Stimulated activated CD4-positive, alpha-beta T cell treated with anti-CD3 and anti-CD28 coated beads, Interleukin-15, amount 100 ng/mL, for 1 hour (primary cell): Measurements from ENCODE around the gene ELL3.
"Not testable (repeated sequence)": the region's sequence is repeated elsewhere in the genome, so short reads cannot be mapped to it uniquely, and the experiment has no call there.

ENCODE experiments used
- DNase-seq, 2 donors: peaks; one replicate each; pipeline ENCODE4 v3.0.0-alpha.2; 2020; ENCODE audit warnings: low read depth in 1 of 2, low spot score in 1 of 2

Gene ELL3

DNA sequence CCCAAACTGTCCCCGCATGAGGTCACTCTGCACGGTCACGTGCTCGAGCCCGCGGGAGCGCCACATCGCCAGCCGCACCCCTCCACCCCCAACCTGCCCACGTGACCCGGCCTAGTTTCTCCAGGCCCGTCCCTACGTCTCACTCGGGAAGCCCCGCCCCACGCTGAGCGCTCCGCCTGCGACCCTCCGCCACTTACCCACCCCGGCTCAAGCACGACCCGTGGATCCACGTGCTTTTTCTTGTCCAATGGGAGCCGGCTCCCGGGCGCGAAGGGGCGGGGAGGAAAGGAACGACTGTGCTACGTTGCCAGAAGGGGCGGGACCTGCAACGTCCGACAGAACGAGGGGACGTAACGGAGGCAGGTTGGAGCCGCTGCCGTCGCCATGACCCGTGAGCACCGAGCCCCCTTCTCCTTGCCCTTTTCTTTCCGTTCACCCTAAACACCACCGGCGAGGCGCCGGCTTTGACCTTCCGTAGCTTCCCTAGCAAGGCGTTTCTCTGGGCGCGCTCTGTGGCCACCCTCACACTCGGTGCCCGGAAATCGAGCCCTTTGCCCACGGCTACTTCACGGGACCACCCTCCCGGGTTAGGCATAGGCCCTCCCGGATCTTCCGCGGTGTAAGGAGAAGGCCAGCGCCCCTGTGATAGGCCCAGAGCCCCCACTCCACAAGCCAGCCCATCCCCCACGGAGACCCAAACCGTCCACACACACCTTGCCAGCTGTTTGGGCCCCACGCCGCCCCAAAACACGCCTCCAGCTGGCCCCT lies 15.4 kb upstream of the ELL3 start, which contains the start of gene SERF2:
TSS of gene SERF2 (plus strand) at position 328 of the 768 bp plus-strand sequence. CDS start at position 385, 57 bp downstream.
- peak; percentile 99 for DNase-seq

- DNase-seq, result no peak
Measured at GRCh38 chr15:43789409-43789808, 12.6 kb upstream of the ELL3 start.

DNA sequence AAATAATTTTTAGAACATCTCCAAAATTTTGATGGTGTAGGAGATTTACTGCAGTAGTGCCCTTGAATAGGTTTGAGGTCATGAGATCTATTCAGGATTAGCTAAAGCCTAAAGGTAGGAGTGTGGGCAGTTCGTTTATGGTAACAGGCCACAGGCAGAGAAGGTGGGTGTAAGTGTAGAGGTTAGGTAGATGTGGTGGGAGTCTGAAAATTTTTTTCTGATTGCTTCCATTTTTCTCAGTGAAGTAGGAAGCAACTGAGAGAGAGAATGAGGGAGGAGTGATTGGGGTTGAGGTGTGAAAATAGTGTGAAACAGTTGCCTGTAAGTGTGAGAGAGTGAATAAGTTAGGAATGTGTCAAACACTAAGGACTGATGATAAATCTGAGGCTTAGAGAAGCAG lies 2.2 kb upstream of the ELL3 start:
- no peak for DNase-seq

DNA sequence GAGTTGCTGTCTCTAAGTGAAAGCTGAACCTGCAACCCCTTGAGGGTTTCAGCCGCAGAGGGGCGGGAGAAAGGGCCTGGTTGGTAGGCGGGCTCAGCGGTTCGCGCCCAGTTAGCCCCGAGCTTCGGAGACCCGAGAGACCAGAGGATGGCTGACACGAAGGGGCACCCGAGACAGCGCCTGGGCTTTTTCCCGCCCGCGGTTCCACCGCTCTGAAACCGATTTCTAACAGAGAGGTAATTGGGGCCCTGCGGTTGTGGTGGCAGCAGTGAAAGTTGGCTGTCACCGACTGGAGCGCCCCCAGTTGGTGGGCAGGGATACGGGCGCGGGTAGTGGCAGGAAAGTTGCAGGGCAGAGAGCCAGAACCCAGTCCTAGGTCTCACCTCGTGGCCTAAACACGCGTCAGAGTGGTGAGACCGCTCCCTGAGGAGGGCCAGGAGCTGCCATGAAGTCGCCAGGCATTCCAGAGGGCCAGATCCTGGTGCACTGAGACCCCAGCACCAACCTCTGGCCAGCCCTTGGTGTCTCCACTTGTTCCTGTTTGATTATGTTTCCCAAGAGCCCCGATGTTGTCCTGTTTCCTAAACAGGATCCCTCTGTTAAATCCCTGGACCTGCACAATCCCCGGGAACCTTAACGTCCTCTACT lies 625 bp upstream of the ELL3 start:
- peak; percentile 65 to 70 for DNase-seq

DNA sequence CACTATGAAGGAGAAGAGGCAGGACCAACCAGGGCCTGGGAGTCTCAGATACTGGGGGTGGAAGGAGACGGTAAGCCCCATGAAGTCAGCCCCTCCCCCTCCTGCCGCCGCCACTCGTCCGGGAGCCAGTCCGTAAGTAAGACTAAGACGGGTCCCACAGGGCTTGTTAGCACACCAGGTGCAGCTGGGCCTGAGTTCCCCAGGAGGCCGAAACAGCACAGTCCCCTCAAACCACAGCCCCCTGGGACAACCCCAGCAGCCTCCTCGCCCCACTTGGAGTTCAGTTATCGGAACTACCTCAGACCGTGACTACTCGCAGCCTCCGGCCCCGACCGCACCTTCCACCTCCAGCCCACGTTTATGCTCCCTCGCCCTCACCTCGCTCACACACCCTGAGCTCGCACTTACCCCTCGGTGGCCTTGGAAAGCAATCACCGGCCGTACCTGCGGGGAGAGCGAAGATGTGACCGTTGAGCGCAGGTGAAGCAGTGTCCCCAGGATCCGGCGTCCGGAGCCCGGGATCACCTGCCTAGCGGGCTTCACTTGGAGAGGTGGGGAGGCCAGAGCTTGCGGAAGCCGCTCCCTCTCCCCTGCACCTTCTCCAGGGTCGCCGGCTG lies 557 bp downstream of the ELL3 start:
- no peak for DNase-seq

- no peak for DNase-seq
Measured at GRCh38 chr15:43775411-43775965, 1.3 kb downstream of the ELL3 start.

DNA sequence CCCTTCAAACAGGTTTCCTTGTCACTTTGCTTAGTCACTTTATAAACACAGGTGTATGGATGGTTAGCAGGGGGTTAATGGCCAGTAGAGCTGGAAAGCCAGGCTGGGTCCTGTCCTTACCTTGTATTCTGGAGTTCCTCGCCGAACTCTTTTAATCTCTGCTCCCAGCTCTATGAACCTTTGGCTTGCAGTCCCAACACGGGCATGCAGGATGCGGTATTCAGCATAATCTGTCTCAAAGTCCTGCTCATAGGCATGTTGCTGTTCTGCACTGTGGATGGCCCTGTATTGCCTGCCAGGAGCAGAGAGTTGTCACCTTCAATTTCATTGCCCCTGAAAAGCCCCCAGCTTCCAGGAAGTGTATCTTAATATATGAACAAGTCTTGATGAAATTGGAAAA lies 2.7 kb downstream of the ELL3 start:
- no peak for DNase-seq

- DNase-seq, result no peak
Measured at GRCh38 chr15:43772624-43773023, 4.1 kb downstream of the ELL3 start.

- DNase-seq, result no peak
Measured at GRCh38 chr15:43771816-43772215, 5.0 kb downstream of the ELL3 start.

DNA sequence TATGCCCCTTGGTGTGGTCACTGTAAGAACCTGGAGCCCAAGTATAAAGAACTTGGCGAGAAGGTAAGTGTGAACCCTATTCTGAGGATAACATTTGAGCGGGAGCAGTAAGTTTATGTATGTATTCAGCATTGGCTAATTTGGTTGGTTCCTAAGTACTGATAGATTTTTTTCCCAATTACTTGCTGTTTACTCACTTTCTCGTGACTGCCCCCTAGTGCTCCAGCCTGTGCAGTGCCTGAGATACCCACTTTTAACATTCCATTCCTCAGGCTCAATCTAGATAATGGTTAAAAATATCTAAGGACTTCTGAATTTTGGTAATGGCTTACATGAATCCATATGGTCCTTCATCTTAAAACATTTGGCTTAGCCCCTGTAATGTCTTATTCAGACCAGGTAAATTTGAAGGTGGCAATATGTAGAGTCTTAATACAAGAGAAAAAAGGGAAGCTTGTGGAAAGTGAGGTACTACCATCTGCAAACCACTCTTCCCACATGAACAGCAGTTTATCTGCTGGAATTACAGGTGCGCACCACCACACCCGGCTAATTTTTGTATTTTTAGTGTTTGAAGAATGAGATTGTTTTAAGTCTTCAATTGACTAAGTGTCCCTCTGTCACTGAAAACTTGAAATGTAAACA lies 7.1 kb downstream of the ELL3 start:
- DNase-seq, result no peak

DNA sequence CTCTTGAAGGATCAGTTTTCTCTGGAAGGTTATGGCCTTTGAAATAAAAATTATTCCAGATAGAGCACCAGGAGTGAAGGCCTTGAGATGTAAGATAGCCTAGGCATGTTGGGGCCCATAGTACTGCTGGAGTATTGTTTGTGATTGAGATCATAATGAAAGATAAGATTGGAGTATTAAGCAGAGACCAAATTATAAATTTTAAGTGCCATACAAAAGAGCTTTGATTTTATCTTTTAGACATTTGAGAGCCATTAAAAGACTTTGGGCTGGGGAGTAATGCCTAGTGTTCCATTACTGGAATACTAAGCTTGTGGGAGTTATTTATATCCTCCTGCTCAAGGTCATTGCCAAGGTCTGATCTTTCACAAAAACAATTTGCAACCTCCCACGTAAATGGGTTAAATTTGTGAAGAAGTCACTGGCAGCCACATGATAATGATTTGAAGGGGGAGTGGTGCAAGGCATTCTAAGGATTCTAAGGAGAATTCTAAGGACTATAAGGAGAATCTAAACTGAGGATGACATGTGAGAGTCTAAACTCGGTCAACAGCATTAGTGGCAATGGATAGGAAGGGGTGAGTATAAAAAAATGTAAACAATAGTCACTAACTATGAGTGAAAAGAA lies 12.8 kb downstream of the ELL3 start:
- DNase-seq, result no peak

DNA sequence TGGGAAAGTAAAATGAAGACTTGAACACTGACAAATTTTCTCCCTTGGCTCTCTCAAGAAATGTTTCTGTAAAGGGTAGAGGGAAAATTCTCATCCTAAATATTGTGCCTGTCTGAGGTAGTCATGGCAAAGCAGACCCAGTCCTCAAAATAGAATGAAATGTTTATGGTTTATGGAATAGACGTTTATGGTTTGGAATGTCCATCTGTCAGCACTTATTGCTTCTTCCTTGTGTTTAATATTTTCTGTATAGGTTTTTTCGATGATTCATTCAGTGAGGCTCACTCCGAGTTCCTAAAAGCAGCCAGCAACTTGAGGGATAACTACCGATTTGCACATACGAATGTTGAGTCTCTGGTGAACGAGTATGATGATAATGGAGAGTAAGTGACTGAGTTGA lies 13.9 kb downstream of the ELL3 start:
- no peak for DNase-seq

- DNase-seq, result no peak
Measured at GRCh38 chr15:43751885-43752284, 24.9 kb downstream of the ELL3 start.

DNA sequence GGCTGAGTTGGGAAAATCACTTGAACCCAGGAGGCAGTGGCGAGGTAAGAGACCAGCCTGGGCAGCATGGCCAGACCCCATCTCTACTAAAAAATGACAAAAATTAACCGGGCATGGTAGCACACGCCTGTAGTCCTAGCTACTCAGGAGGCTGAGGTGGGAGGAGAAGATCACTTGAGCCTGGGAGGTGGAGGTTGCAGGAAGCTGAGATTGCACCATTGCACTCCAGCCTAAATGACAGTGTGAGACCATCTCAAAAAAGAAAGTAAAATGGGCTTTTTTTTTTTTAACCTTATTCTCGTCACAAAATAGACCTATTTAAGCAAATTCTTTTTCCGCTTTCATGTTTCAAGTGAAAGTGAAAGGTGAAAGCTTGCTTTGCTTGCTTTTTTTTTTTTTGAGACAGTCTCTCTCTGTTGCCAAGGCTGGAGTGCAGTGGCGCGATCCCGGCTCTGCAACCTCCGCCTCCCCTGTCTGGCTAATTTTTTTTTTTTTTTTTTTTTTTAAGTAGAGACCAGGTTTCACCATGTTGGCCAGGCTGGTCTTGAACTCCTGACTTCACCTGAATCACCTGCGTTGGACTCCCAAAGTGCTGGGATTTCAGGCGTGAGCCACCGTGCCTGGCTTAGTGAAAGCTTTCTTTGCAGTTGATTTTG lies 26.9 kb downstream of the ELL3 start:
- DNase-seq, result no peak

DNA sequence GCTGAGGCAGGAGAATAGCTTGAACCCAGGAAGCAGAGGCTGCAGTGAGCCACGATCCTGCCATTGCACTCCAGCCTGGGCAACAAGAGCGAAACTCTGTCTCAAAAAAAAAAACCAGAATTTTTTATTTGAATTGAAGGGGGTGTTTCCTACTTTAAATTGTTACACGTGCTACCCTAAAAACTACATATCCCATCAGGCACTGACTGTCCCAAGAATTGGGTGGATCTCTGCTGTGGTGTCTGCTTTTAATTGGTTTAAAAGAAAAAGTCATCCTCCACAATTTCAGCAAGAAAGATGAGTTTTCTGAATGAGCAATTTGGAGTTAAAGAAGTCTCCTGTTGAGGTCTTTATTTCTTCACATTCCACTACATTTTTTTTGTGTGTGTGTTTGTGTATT lies 28.4 kb downstream of the ELL3 start:
- no peak for DNase-seq

DNA sequence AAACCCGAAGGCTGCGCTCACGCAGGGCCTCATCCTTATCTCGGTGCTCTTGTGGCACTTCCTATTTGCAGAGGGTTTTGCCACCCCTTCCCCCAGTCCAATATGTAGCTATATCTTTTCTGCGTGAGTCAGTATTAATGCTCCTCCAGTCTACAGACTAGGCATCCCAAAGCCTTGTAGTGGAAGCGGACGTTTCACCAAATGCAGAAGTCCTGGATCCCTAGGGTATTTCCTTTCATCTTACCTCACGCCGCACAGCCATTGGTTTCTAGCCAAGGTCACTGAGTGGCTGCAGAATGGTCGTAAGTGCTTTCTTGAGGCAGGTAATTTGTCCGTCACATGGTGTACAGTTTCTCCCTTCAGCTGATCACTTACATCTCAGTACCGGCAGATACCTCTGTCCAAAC lies 29.9 kb downstream of the ELL3 start:
- DNase-seq, result not testable (repeated sequence)

DNA sequence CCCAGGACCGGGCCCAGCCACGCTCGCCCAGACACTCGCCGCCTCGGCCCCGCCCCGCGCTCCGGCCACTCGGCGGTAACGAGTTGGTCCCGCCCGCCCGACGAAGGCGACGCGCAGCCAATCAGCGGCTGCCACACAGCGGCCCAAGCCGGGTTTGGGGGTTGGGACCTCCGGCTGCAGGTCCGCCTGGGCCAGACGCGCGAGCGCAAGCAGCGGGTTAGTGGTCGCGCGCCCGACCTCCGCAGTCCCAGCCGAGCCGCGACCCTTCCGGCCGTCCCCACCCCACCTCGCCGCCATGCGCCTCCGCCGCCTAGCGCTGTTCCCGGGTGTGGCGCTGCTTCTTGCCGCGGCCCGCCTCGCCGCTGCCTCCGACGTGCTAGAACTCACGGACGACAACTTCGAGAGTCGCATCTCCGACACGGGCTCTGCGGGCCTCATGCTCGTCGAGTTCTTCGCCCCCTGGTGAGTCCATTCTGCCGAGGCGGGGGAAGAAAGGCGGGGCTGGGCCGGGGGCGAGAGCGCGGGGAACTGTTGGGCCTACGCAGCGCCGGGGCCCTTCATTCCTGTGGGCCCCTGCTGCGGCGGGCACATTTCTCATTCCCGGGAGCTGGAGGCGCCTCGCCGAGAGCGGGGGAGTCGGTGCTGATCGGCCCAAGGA lies 30.4 kb downstream of the ELL3 start, which contains the start of gene PDIA3:
TSS of gene PDIA3 (plus strand) at position 194 of the 658 bp plus-strand sequence. CDS start at position 296, 102 bp downstream.
- peak; percentile 67 to 78 for DNase-seq

DNA sequence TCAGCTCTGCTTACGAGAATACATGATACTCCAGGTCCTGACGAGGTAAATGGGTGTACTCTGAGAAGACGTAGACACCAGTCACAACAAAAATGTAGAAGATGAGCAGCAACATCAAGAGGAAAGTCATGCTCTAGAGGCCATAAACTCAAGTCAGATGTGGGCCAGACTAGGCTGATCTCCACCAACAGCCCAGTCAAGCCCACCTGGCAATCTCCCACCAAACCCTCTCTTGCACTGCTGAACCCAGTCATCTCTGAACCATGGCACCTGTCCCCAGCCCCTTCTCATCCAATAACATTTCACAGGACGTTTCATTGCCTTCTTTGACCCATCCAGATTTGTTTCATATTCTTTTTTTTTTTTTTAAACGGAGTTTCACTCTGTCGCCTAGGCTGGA lies 41.4 kb downstream of the ELL3 start:
- no peak for DNase-seq

- not testable (repeated sequence) for DNase-seq
Measured at GRCh38 chr15:43728053-43728725, 48.6 kb downstream of the ELL3 start.
